Left hindlimb (tissue), 1 donor: ENCODE data around the gene CIDEC.

Experiments used
- DNase-seq: peaks from one replicate; pipeline ENCODE4 v3.0.0-alpha.2; 2018

CIDEC gene

DNA sequence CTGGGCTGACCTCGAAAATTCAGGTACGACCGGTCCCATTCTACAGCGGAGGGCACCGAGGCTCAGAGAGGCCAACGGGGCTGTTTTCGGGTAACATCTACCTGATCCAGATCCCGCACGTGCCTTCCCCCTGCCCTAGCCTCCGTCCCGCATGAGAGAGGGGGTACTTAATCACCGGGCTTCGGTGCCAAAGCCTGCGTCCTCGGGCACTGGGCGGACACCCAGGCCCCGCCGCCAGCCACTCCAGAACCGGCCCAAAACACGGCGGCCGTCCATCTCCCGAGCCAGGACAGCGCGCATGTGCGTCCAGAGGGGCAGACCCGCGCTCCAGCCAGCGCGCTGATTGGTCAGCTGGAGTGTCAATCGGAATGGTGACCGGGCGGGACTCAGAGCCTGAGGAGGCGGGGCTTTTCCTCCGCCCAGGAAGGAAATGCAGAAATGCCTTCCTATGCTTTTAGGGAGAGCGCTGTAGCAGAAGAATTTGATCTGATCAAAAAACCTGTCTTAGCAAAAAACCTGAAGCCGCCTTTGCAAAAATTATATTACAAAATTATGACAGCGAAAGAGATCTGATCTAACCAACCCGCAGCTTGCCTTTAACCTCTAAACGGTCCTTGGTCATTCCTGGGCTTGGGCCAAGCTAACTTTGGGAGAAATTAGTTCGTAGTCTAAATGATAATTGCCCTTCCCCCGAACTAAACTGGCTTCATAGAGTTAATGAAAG lies 36.2 kb downstream of the CIDEC start, which contains the start of gene RPUSD3:
RPUSD3 (minus strand) TSS at position 294 of the 724 bp plus-strand sequence; CDS start at position 276, 18 bp downstream.
- DNase-seq, result peak; percentile 97

DNA sequence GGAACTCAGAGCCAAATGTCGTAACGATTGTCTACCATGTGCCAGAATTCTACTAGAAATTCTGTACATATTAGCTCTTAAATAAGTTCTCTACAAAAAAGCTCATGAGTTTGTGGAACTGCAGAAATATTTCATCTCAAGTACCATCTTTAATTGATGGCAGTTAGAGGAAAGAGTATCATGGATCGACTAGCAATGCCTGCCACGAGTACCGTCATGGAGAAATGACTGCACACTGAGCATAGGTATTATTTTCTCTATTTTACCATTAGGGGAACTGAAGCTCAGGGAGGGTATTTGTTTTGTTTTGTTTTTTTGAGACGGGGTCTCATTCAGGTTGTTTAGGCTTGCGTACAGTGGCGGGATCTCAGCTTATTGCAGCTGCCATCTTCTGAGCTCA lies 39.0 kb downstream of the CIDEC start:
- no peak for DNase-seq

DNA sequence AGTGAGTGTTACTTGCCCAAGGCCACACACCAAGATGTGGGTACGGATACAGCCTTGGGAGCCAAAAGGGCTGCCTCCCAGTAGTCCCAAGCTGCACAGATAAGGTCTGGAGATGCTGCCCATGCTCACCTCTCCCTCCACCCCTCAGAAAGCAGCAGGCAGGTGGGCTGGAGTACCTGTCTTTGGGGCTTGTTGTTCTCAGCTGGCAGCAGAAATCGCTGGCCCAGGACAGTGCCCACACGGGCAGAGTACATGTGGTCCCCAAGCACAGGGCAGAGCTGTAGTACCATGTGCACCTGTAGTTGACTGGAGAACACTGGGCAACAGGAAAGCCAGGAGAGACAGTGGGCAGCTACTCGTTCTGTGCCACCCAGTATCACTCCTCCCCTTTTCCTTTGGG lies 41.2 kb downstream of the CIDEC start:
- DNase-seq, result no peak

DNA sequence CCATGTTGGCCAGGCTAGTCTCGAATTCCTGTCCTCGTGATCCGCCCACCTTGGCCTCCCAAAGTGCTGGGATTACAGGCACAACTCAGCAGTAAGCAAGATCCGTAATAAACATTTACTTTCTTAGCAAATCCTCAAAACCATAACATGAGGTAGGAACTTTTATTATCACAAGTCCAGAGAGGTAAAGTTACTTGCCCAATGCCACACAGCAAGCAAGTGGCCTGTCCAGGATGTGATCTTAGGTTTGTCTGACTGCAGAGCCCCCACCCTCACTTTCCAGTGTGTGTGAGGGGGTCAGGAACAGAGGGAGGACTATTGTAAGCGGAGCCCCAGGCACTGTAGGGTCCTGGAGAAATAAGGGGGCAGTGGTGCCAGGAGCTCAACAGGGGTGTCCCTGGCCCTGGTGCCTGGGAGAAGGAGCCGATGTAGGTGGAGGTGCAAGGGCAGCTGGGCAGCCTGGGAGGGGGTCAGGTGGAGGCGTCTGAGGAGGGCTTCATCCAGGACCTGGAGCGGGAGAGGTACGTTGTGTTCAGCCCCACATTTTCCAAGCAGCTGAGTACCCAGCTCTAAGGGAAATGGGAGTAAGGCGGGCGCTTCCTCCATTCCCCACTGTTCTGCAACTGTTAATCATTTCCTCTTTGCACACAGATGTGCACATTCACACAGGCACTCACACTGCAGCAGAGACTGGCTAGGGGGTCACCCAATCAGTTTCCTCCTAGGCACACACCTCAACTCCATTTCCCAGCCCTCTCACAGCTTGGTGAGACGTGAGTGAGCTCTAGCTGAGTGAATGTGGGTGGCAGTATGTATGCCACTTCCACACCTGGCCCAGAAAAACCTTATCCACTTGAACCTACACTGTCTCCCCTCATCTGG lies 42.1 kb downstream of the CIDEC start:
- DNase-seq, result no peak

DNA sequence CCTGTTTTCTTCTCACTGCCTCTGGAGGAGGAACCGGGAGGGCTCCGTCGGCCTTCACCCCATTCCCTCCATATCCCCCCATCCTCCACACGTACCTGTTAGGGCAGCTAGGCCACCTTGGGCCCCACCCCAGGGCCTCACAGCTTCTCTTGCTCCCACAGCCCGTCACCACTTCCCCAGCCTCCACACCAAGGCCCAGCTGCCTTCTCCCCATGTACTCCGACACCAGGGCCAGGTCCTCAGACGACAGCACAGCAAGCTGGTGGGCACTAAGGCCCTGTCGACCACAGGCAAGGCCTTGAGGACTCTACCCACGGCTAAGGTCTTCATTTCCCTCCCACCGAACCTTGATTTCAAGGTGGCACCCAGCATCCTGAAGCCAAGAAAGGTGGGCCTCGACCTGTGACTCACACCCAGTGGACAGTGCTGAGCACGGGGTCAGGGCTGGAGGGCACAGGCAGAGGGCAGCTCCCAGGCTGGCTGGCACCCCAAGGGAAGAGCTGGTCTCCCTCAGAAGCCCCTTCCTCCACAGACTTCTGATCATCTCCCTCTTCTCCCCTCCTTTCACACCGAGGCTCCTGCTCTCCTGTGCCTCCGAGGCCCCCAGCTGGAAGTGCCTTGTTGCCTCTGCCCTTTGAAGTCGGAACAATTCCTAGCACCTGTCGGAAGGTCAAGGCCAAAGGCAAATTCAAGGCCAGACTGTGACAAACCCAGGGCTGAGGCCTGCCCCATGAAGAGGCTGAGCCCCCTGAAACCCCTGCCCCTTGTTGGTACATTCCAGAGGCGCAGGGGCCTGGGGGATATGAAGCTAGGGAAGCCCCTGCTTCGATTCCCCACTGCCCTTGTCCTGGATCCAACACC lies 45.3 kb downstream of the CIDEC start:
- no peak for DNase-seq

DNA sequence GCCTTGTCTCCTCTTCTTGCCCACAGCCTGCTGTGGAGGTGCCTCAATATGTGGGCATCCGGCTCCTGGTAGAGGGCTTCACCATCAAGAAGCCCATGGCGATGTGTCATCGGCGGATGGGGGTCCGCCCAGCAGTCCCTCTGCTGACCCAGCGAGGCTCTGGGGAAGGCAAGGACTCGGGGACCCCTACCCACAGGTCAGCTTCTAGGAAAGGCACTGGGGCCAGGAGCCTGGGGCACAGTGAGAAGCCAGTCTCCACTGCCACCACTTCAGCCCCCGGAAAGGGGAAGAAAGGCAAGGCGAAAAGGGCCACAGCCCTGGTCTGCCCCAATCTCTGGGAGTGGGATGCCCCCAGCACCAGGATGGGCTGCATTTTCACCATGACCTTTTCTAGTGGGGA lies 47.0 kb downstream of the CIDEC start:
- no peak for DNase-seq

DNA sequence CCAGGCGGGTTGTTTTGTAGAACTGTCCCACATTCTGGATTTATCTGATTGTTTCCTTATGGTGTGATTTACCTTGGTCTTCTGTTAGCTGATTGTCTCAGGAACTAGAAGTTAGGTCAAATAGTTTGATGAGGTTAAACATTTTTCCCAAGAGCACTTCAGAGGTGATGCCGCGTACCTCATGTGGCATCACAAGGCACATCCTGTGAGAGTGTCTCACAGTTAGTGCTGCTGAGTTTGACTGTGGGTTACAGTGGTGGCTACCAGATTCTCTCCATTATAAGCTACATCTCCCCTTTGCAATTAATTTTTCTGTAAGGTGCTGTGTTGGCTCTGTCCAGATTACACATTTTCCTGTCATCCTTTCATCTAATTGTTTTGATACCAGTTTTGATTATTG lies 48.8 kb downstream of the CIDEC start:
- DNase-seq, result no peak

DNA sequence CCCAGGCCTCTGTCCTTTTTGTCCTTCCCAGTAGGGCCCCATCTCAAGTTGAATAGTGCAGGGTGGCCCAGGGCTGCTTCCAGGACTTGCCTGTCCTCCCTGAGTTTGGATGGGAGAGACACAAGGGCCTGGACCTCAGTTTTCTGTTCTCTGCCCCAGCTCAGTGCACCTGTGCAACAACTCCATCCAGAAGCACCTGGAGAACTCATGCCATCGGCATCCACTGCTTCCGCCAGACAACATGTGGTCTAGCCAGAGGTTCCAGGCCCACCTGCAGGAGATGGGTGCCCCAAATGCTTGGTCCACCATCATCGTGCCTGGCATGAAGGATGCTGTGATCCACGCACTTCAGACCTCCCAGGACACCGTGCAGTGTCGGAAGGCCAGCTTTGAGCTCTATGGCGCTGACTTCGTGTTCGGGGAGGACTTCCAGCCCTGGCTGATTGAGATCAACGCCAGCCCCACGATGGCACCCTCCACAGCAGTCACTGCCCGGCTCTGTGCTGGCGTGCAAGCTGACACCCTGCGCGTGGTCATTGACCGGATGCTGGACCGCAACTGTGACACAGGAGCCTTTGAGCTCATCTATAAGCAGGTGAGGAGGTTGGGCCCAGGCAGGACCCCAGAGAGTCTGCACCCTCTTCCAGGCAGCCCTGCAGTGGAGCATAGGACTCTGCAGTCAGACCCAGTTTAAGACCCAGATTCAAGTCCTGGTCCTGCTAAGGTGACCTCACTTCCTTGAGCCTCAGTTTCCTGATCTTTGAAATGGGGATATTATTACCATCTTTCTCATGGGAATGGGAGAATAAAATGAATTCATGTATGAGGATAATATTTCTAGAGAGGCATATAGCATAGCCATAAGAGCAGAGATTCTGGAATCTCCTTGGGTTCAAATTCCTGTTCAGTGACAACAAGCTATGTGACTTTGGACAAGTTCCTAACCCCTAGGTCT lies 51.0 kb downstream of the CIDEC start:
- DNase-seq, result no peak

DNA sequence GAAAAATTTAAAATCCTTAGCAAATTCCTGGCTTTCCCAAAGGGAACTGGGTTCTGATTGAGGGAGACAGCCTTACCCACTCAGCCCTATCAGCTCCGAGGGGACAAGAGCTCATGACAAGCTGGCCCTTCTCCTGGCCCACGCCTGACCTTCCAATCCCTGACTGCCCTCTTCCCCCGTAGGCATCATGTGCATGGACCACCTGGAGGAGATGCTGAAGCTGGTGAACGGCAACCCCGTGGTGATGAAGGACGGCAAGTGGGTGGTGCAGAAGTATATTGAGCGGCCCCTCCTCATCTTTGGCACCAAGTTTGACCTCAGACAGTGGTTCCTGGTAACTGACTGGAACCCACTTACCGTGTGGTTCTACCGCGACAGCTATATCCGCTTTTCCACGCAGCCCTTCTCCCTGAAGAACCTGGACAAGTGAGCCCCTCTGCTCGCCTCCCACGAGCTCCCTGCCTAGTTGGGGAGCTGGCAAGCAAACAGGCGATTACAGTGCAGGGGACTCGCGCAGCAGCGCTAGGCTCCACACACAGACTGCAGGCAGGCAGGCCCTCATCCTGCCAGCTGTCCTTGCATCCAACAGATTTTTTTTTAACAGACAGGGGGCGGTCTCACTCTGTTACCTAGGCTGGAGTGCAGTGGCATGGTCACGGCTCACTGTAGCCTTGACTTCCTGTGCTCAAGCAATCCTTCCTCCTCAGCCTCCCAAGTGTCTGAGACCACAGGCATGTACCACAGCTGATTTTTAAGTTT lies 53.1 kb downstream of the CIDEC start:
- DNase-seq, result no peak

DNA sequence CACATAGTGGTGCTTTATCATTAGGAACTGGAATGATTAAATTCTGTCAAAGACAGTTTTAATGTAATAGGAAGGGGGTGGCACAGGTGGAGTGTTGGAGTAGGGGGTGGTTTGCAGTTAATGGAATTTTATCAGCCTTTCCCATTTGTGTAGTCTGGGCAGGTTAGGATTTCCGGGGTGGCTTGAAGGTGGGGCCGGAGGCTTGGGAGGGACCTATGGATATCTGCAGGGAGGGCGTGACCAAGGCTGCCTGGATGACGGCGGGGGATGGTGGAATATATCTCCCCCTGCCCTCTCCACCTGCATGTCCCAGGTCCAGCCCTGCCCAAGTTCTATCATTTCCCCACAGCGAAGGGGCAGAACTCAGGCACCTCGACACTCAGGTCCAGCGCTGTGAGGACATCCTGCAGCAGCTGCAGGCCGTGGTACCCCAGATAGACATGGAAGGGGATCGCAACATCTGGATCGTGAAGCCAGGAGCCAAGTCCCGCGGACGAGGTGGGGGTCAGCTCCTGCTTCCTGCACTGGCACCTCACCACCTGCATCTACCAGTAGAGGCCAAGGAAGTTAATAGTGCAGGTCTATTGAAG lies 54.5 kb downstream of the CIDEC start:
- DNase-seq, result no peak

DNA sequence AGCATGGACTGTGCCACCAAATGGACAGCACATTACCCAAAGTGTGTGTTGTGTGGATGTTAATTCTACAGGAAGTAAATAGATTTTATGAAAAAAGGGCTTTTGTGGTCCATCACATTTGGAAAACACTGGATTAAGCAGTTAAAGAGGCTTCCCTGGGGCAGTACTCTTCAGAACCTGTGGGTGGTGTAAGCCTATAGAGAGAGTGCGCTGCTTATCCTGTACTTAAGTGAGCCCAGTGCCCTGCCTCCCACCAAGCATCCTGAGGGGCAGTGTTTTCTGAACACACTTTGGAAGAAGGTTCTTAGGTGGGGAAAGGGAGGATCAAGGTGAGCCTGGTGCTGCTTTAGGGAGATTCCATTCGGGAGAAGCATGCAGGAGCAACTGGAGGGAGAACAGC lies 59.1 kb downstream of the CIDEC start:
- DNase-seq, result no peak

DNA sequence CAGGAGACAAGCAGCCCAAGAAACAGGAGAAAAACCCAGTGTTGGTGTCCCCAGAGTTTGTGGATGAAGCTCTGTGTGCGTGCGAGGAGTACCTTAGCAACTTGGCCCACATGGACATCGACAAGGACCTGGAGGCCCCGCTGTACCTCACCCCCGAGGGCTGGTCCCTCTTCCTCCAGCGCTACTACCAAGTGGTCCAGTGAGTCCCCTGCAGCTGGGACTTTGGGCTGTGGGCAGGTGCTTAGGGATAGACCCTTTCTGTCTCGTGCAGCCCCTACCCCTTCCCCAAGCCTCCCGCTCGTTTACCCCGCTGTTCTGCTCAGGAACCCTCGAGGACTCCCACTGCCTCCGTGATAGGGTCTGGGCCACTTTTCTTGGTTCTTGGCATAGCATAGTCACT lies 59.5 kb downstream of the CIDEC start:
- DNase-seq, result no peak

DNA sequence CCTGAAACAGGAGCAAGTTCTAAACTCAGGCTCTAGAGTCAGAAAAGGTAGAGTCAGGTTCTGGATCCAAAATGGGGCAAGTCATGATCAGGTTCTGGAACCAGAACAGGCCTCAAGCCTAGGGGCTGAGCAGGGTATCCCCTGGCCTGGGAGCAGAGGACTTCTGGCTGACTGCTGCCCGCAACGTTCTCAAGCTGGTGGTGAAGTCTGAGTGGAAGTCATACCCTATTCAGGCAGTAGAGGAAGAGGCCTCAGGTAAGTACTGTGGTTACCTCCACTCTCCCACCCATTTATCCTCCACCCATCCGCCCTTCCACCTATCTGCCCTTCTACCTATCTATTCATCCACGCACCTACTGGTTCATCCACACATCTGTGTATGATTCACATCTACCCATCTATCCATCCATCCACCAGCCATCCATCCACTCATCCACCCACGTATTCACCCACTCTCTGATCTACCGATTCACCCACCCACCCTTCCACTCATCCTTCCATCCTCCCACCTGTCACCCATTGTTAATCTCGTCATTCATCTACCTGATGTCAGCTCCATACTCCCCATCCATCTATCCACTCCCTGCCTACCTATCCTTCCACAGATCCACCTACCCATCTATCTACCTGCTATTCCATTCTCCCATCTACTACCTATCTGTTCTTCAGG lies 61.3 kb downstream of the CIDEC start:
- no peak for DNase-seq

DNA sequence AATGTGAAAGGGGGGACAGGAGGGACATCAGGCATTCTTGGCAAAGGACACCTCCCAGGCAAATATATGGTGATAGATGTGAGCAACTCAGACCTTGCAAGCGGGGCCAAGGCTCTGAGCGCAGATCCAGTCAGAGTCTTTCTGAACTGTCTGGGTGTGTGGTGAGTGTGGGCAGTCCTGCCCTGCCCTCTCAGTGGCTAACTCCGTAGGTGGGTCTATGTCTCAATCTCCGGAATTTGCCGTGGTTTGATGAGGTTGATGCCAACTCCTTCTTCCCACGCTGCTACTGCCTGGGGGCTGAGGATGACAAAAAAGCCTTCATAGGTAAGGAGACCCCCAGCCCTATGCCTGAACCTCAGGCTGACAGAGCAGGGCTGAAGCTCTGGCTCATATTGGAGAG lies 62.6 kb downstream of the CIDEC start:
- DNase-seq, result no peak
